Neural progenitor cell (in vitro differentiated cells): ENCODE measurements around the gene AQP7. TPM values are rescaled to one million over a fixed set of nuclear protein-coding genes. Genes with fewer than 3 reads are reported as not detected.

Experiments used
- DNase-seq: peaks from one replicate; pipeline ENCODE4 v3.0.0-alpha.2; 2016; ENCODE audit warnings: low spot score
- H2AFZ ChIP-seq: fragments of 200-600 bp; sonication (generic); replicated peaks from 2 replicates; pipeline ENCODE4 v1.6.1; 2016; ENCODE audit warnings: antibody characterized with exemption
- H3F3A ChIP-seq: fragments of 200-600 bp; sonication (generic); 2 replicates; pipeline ENCODE4 v1.6.1; 2016; ENCODE audit warnings: antibody characterized with exemption, low read depth
- H3K27ac ChIP-seq: fragments of 200-600 bp; sonication (generic); 2 replicates; pipeline ENCODE4 v1.5.1; 2016; ENCODE audit warnings: mild to moderate bottlenecking
- H3K27me3 ChIP-seq: fragments of 200-600 bp; sonication (generic); 2 replicates; pipeline ENCODE4 v1.6.1; 2016; ENCODE audit warnings: mild to moderate bottlenecking, moderate library complexity
- H3K36me3 ChIP-seq: fragments of 200-600 bp; sonication (generic); 2 replicates; pipeline ENCODE4 v1.5.1; 2016
- H3K4me1 ChIP-seq: fragments of 200-600 bp; sonication (generic); 2 replicates; pipeline ENCODE4 v1.6.1; 2016; ENCODE audit warnings: mixed run types
- H3K4me2 ChIP-seq: fragments of 200-600 bp; sonication (generic); 2 replicates; pipeline ENCODE4 v1.6.1; 2016
- H3K4me3 ChIP-seq: fragments of 200-600 bp; sonication (generic); 2 replicates; pipeline ENCODE4 v1.5.1; 2016
- H3K79me2 ChIP-seq: fragments of 200-600 bp; sonication (generic); 2 replicates; pipeline ENCODE4 v1.6.1; 2016; ENCODE audit warnings: low read depth
- H3K9ac ChIP-seq: fragments of 200-600 bp; sonication (generic); 2 replicates; pipeline ENCODE4 v1.6.1; 2016
- H3K9me3 ChIP-seq: fragments of 200-600 bp; sonication (generic); 2 replicates; pipeline ENCODE4 v1.5.1; 2016; ENCODE audit warnings: low read depth
- H4K20me1 ChIP-seq: fragments of 200-600 bp; sonication (generic); 2 replicates; pipeline ENCODE4 v1.6.1; 2016; ENCODE audit warnings: low read depth
- H3K27ac Mint-ChIP-seq: 3 replicates; pipeline ENCODE4 v1.8.0; 2021; ENCODE audit warnings: mixed read lengths
- H3K27me3 Mint-ChIP-seq: 2 replicates; pipeline ENCODE4 v1.8.0; 2022; ENCODE audit warnings: low read depth, mild to moderate bottlenecking, inconsistent platforms, moderate library complexity, mixed read lengths; ENCODE audit not compliant: insufficient read depth
- H3K36me3 Mint-ChIP-seq: 3 replicates; pipeline ENCODE4 v1.8.0; 2021; ENCODE audit warnings: mixed read lengths
- H3K4me1 Mint-ChIP-seq: 3 replicates; pipeline ENCODE4 v1.8.0; 2021; ENCODE audit warnings: mixed read lengths
- H3K4me3 Mint-ChIP-seq: 3 replicates; pipeline ENCODE4 v1.8.0; 2021; ENCODE audit warnings: mild to moderate bottlenecking, moderate library complexity, mixed read lengths
- H3K9me3 Mint-ChIP-seq: 3 replicates; pipeline ENCODE4 v1.8.0; 2020; ENCODE audit warnings: mixed read lengths
- EZH2 ChIP-seq: fragments of 200-600 bp; sonication (generic); IDR thresholded peaks from 2 replicates; pipeline ENCODE4 v1.6.1; 2017; ENCODE audit warnings: antibody characterized with exemption, mild to moderate bottlenecking, moderate library complexity
- EZH2phosphoT487 ChIP-seq: fragments of 200-600 bp; sonication (generic); IDR thresholded peaks from 2 replicates; pipeline ENCODE4 v1.6.1; 2017; ENCODE audit warnings: antibody characterized with exemption
- total RNA-seq: library from RNA; depleted of rRNA; stranded (reverse); fragments of >200 nt; gene quantifications from 2 replicates; pipeline ENCODE4 v1.2.3, GENCODE V29; 2015; ENCODE audit warnings: low replicate concordance
- TF ChIP-seq, protein P1 (sequence below): fragments of 200-600 bp; sonication (generic); IDR thresholded peaks from 2 replicates; pipeline ENCODE4 v1.5.1; 2017; ENCODE audit warnings: antibody characterized with exemption, mild to moderate bottlenecking

Gene AQP7
- total RNA-seq, 1 donor from 2014 or later, result not detected

DNA sequence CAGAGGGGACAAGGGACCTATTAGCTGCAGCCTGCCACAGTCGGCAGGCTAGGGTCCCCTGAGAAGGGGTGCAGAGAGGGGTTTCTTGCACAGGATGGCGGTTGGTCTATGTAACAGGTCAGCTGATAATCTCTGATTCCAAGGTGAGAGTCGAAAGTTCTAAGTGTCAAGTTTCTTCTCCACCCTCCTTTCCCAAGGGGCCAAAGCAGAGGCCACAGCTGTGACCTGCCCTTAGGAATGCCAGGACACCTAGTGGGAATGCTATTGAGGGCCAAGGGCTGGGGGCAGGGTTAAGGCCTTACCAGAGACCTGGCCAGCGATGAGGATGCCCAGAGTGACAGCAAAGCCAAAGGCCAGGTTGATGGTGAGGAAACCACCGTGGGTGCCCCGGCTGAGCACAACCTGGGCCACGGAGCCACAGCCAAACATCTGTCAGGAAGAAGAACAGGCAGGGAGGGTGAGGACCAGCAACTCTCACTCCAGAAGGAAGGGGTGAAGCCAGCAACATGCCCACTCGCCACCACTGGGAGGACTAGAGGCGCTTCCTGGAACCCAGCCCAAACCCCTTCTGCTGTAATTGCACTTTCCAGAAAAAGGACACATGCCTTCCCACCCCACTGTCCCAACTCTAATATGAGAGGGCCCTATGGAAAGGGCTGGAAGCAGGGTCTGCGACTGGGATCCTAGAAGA is 41.2 kb upstream of the AQP7 start:
- peaks cover 38% of the 10 kb centered on the region for H3K4me1 Mint-ChIP-seq
- no peak overlapping the region for H2AFZ ChIP-seq
- H3K9me3 ChIP-seq, result no peaks in the 10 kb centered on the region
- H3K27ac ChIP-seq, result no peak overlapping the region
- H3K4me1 ChIP-seq, result peaks cover 20% of the 10 kb centered on the region
- no peak overlapping the region for H3K4me2 ChIP-seq
- H3K4me3 Mint-ChIP-seq, result no peak overlapping the region
- H3F3A ChIP-seq, result peaks cover 17% of the 10 kb centered on the region
- no peaks in the 10 kb centered on the region for H3K79me2 ChIP-seq
- H3K4me3 ChIP-seq, result no peak overlapping the region
- DNase-seq, result no peak
- H3K36me3 Mint-ChIP-seq, result no peaks in the 10 kb centered on the region
- no peaks in the 10 kb centered on the region for H4K20me1 ChIP-seq
- TF ChIP-seq, protein P1, sequence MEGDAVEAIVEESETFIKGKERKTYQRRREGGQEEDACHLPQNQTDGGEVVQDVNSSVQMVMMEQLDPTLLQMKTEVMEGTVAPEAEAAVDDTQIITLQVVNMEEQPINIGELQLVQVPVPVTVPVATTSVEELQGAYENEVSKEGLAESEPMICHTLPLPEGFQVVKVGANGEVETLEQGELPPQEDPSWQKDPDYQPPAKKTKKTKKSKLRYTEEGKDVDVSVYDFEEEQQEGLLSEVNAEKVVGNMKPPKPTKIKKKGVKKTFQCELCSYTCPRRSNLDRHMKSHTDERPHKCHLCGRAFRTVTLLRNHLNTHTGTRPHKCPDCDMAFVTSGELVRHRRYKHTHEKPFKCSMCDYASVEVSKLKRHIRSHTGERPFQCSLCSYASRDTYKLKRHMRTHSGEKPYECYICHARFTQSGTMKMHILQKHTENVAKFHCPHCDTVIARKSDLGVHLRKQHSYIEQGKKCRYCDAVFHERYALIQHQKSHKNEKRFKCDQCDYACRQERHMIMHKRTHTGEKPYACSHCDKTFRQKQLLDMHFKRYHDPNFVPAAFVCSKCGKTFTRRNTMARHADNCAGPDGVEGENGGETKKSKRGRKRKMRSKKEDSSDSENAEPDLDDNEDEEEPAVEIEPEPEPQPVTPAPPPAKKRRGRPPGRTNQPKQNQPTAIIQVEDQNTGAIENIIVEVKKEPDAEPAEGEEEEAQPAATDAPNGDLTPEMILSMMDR, result no peak
- TF ChIP-seq EZH2phosphoT487, result no peak
- no peak for TF ChIP-seq EZH2
- H3K27me3 Mint-ChIP-seq, result peaks cover 24% of the 10 kb centered on the region
- no peaks in the 10 kb centered on the region for H3K36me3 ChIP-seq
- H3K9ac ChIP-seq, result no peak overlapping the region
- H3K27ac Mint-ChIP-seq, result no peak overlapping the region
- H3K27me3 ChIP-seq, result peaks cover 25% of the 10 kb centered on the region
- no peaks in the 10 kb centered on the region for H3K9me3 Mint-ChIP-seq

DNA sequence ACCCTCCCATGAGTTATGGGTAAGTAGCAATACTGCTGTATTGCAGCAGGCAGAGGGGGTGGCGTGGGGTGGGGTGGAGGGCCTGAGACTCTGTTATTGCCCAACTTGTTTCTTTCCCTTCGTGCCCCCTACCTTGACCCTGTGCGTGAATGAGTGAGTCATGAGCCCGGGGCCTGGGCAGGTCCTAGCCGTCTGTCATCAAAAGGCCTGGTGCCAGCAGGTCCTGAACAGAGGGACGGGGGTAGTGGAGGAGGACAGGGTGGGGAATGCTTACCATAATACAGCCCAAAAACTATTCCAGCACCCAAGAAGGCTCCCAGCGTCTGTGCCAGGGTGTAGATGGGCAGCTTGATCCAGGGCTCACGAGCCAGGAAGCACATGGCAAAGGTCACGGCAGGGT is 40.7 kb upstream of the AQP7 start:
- Histone ChIP-seq H3K4me3 (no peak overlapping the region), H3K4me1 (peaks cover 20% of the 10 kb centered on the region), H3K27ac (no peak overlapping the region), H4K20me1 (no peaks in the 10 kb centered on the region), H3F3A (peaks cover 17% of the 10 kb centered on the region), H2AFZ (no peak overlapping the region), H3K79me2 (no peaks in the 10 kb centered on the region), H3K9me3 (no peaks in the 10 kb centered on the region), H3K9ac (no peak overlapping the region), H3K4me2 (no peak overlapping the region), H3K27me3 (peaks cover 19% of the 10 kb centered on the region), H3K36me3 (no peaks in the 10 kb centered on the region)
- H3K36me3 Mint-ChIP-seq, result no peaks in the 10 kb centered on the region
- H3K27ac Mint-ChIP-seq, result no peak overlapping the region
- H3K4me1 Mint-ChIP-seq, result peaks cover 34% of the 10 kb centered on the region
- H3K9me3 Mint-ChIP-seq, result no peaks in the 10 kb centered on the region
- H3K4me3 Mint-ChIP-seq, result no peak overlapping the region
- no peak for TF ChIP-seq EZH2
- TF ChIP-seq EZH2phosphoT487, result no peak
- TF ChIP-seq, protein P1, result no peak
- peaks cover 19% of the 10 kb centered on the region for H3K27me3 Mint-ChIP-seq
- no peak for DNase-seq

DNA sequence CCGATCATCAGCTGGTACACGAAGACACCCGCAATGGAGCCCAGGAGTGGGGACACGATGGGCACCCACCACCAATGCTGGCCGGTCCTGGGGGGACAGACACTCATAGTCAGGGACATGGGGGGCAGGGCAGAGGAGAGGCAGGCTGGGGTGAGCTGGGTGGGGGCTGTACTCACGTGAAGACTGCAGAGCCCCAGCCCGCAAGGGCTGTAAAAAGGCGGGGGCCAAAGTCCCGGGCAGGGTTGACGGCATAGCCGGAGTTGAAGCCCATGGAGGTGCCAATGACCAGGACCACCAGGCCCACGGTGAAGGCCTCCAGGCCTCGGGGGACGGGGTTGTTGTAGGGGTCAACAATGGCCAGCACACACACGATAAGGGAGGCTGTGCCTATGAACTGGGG is 39.8 kb upstream of the AQP7 start:
- H3K9me3 ChIP-seq, result no peaks in the 10 kb centered on the region
- no peaks in the 10 kb centered on the region for H4K20me1 ChIP-seq
- no peaks in the 10 kb centered on the region for H3K79me2 ChIP-seq
- H3K4me1 ChIP-seq, result peaks cover 20% of the 10 kb centered on the region
- DNase-seq, result no peak
- Mint-ChIP-seq H3K27ac (no peak overlapping the region), H3K9me3 (no peaks in the 10 kb centered on the region), H3K4me1 (peaks cover 32% of the 10 kb centered on the region), H3K27me3 (peaks cover 15% of the 10 kb centered on the region), H3K36me3 (no peaks in the 10 kb centered on the region), H3K4me3 (no peak overlapping the region)
- no peaks in the 10 kb centered on the region for H3K36me3 ChIP-seq
- no peak overlapping the region for H2AFZ ChIP-seq
- H3K4me2 ChIP-seq, result no peak overlapping the region
- peaks cover 10% of the 10 kb centered on the region for H3K27me3 ChIP-seq
- peaks cover 16% of the 10 kb centered on the region for H3F3A ChIP-seq
- no peak overlapping the region for H3K4me3 ChIP-seq
- no peak overlapping the region for H3K9ac ChIP-seq
- no peak overlapping the region for H3K27ac ChIP-seq
- TF ChIP-seq, protein P1, result no peak
- no peak for TF ChIP-seq EZH2
- no peak for TF ChIP-seq EZH2phosphoT487
